ENCODE results near the gene ZBTB43. TPM values are rescaled to one million over a fixed set of nuclear protein-coding genes. Genes with fewer than 3 reads are reported as not detected.

The ZBTB43 gene
- polyA plus RNA-seq, 1 donor from 2014 or later, result 12.3 TPM

DNA sequence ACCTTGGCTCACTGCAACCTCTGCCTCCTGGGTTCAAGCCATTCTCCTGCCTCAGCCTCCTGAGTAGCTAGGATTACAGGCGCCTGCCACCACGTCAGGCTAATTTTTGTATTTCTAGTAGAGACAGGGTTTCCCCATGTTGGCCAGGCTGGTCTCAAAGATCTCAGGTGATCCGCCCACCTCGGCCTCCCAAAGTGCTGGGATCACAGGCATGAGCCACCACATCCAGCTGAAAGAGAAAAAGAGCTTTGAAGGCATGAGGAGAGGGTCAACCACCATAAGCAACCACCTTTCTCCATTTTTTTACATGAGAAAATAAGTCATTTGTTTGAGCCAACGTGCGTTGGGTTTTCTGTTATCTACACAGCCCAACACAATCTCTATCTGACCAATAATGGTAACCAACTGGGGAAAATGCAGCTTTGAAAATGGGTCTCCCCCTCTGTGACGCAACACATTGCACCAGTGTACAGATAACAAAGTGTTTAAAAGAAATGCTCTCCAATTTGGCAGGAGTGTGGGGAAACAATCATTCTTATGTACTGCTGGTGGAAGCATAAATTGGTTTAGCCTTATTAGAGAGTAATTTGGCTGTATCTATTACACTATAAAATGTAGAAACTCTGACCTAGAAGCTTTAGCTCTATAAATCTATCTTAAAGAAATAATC is 45.8 kb upstream of the ZBTB43 start:
- Histone ChIP-seq H2AFZ (ENCODE audit: low read depth, low read length) (no peak overlapping the region), H4K20me1 (ENCODE audit: insufficient read depth) (no peaks in the 10 kb centered on the region), H3K4me2 (ENCODE audit: low read length) (no peak overlapping the region), H3K79me2 (replicated peaks; ENCODE audit: insufficient read depth, low read length) (no peaks in the 10 kb centered on the region), H3K9me2 (ENCODE audit: insufficient read depth, low read length) (no peaks in the 10 kb centered on the region), H3F3A (ENCODE audit: insufficient read depth, low read length, poor library complexity, severe bottlenecking) (no peaks in the 10 kb centered on the region), H3K27ac (ENCODE audit: low read length) (no peak overlapping the region), H3K27me3 (ENCODE audit: insufficient read depth, low read depth, low read length) (no peaks in the 10 kb centered on the region), H3K36me3 (ENCODE audit: insufficient read depth, low read length) (no peaks in the 10 kb centered on the region), H3K9ac (ENCODE audit: low read length) (no peak overlapping the region), H3K4me3 (ENCODE audit: low read length) (no peak overlapping the region), H3K9me3 (ENCODE audit: low read length) (no peaks in the 10 kb centered on the region)
- TF ChIP-seq EP300 (conservative IDR thresholded peaks at IDR 0.05; ENCODE audit: poor library complexity, severe bottlenecking) (no peak), TAF1 (IDR thresholded peaks at IDR 0.05; ENCODE audit: low read depth) (no peak), RAD21 (conservative IDR thresholded peaks at IDR 0.05) (no peak), POLR2AphosphoS5 (IDR thresholded peaks at IDR 0.05) (no peak), SMC3 (conservative IDR thresholded peaks at IDR 0.05; ENCODE audit: poor library complexity) (no peak), MXI1 (conservative IDR thresholded peaks at IDR 0.05; ENCODE audit: poor library complexity, severe bottlenecking) (no peak), EZH2 (IDR thresholded peaks at IDR 0.05; ENCODE audit: borderline replicate concordance, insufficient read depth, low read length, poor library complexity, severe bottlenecking) (no peak)
- TF ChIP-seq, protein P1, sequence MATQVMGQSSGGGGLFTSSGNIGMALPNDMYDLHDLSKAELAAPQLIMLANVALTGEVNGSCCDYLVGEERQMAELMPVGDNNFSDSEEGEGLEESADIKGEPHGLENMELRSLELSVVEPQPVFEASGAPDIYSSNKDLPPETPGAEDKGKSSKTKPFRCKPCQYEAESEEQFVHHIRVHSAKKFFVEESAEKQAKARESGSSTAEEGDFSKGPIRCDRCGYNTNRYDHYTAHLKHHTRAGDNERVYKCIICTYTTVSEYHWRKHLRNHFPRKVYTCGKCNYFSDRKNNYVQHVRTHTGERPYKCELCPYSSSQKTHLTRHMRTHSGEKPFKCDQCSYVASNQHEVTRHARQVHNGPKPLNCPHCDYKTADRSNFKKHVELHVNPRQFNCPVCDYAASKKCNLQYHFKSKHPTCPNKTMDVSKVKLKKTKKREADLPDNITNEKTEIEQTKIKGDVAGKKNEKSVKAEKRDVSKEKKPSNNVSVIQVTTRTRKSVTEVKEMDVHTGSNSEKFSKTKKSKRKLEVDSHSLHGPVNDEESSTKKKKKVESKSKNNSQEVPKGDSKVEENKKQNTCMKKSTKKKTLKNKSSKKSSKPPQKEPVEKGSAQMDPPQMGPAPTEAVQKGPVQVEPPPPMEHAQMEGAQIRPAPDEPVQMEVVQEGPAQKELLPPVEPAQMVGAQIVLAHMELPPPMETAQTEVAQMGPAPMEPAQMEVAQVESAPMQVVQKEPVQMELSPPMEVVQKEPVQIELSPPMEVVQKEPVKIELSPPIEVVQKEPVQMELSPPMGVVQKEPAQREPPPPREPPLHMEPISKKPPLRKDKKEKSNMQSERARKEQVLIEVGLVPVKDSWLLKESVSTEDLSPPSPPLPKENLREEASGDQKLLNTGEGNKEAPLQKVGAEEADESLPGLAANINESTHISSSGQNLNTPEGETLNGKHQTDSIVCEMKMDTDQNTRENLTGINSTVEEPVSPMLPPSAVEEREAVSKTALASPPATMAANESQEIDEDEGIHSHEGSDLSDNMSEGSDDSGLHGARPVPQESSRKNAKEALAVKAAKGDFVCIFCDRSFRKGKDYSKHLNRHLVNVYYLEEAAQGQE (IDR thresholded peaks at IDR 0.05; ENCODE audit: borderline replicate concordance), result no peak
- TF ChIP-seq, protein P2, sequence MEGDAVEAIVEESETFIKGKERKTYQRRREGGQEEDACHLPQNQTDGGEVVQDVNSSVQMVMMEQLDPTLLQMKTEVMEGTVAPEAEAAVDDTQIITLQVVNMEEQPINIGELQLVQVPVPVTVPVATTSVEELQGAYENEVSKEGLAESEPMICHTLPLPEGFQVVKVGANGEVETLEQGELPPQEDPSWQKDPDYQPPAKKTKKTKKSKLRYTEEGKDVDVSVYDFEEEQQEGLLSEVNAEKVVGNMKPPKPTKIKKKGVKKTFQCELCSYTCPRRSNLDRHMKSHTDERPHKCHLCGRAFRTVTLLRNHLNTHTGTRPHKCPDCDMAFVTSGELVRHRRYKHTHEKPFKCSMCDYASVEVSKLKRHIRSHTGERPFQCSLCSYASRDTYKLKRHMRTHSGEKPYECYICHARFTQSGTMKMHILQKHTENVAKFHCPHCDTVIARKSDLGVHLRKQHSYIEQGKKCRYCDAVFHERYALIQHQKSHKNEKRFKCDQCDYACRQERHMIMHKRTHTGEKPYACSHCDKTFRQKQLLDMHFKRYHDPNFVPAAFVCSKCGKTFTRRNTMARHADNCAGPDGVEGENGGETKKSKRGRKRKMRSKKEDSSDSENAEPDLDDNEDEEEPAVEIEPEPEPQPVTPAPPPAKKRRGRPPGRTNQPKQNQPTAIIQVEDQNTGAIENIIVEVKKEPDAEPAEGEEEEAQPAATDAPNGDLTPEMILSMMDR (IDR thresholded peaks at IDR 0.05; ENCODE audit: poor library complexity, severe bottlenecking), result no peak

DNA sequence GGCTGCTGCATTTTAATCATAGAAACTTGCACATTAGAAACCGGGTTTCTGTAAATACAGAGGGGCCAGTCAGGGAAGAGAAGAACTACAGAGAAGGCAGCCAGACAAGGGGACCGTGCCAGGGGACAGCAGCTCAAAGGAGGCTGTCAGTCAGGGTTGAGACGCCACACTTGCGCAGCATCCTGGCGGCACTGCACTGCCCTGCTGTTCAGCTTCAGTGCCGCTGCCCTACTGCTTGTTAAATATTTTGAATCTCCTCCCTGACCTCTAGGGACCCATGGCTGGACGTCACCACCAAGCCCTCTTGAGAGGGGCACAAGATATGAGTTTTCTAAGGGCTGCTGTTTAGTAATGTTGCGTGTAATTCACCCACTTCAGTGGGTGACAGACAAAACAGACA is 43.6 kb upstream of the ZBTB43 start:
- Histone ChIP-seq H3K9me2 (ENCODE audit: insufficient read depth, low read length) (no peaks in the 10 kb centered on the region), H3K9me3 (ENCODE audit: low read length) (no peaks in the 10 kb centered on the region), H3K9ac (ENCODE audit: low read length) (no peak overlapping the region), H3K4me3 (ENCODE audit: low read length) (no peak overlapping the region), H3F3A (ENCODE audit: insufficient read depth, low read length, poor library complexity, severe bottlenecking) (no peaks in the 10 kb centered on the region), H3K79me2 (replicated peaks; ENCODE audit: insufficient read depth, low read length) (no peaks in the 10 kb centered on the region), H3K27ac (ENCODE audit: low read length) (no peak overlapping the region), H4K20me1 (ENCODE audit: insufficient read depth) (no peaks in the 10 kb centered on the region), H3K27me3 (ENCODE audit: insufficient read depth, low read depth, low read length) (no peaks in the 10 kb centered on the region), H3K4me2 (ENCODE audit: low read length) (no peak overlapping the region), H3K36me3 (ENCODE audit: insufficient read depth, low read length) (no peaks in the 10 kb centered on the region), H2AFZ (ENCODE audit: low read depth, low read length) (no peak overlapping the region)
- TF ChIP-seq, protein P2 (IDR thresholded peaks at IDR 0.05; ENCODE audit: poor library complexity, severe bottlenecking), result no peak
- TF ChIP-seq RAD21 (conservative IDR thresholded peaks at IDR 0.05), result no peak
- no peak for TF ChIP-seq EP300 (conservative IDR thresholded peaks at IDR 0.05; ENCODE audit: poor library complexity, severe bottlenecking)
- TF ChIP-seq, protein P1 (IDR thresholded peaks at IDR 0.05; ENCODE audit: borderline replicate concordance), result no peak
- no peak for TF ChIP-seq EZH2 (IDR thresholded peaks at IDR 0.05; ENCODE audit: borderline replicate concordance, insufficient read depth, low read length, poor library complexity, severe bottlenecking)
- no peak for TF ChIP-seq TAF1 (IDR thresholded peaks at IDR 0.05; ENCODE audit: low read depth)
- TF ChIP-seq POLR2AphosphoS5 (IDR thresholded peaks at IDR 0.05), result no peak
- TF ChIP-seq MXI1 (conservative IDR thresholded peaks at IDR 0.05; ENCODE audit: poor library complexity, severe bottlenecking), result no peak
- no peak for TF ChIP-seq SMC3 (conservative IDR thresholded peaks at IDR 0.05; ENCODE audit: poor library complexity)

Data from neural cell (in vitro differentiated cells).